DND-41 (cell line): Measurements from ENCODE around the gene ENPEP.

ENCODE experiments used
- ATAC-seq: fragments of 200-7000 bp; cut with Tn5 transposase; 3 replicates; pipeline ENCODE4 v1.9.1; 2021; ENCODE audit warnings: low read depth; ENCODE audit not compliant: insufficient read depth
- DNase-seq: peaks from one replicate; pipeline ENCODE4 v3.0.0-alpha.2; 2020
- H2AFZ ChIP-seq: 2 replicates; pipeline ENCODE4 v1.6.0; 2012; ENCODE audit warnings: low read depth, low read length
- H3K27ac ChIP-seq: 2 replicates; pipeline ENCODE4 v1.5.1; 2012; ENCODE audit warnings: low read length, inconsistent platforms
- H3K27me3 ChIP-seq: fragments of 200-600 bp; sonication (generic); 2 replicates; pipeline ENCODE4 v1.6.0; 2012; ENCODE audit warnings: low read length, mild to moderate bottlenecking, inconsistent platforms; ENCODE audit not compliant: insufficient read depth, poor library complexity
- H3K36me3 ChIP-seq: 2 replicates; pipeline ENCODE4 v1.5.1; 2012; ENCODE audit warnings: low read length, inconsistent platforms; ENCODE audit not compliant: insufficient read depth
- H3K4me1 ChIP-seq: 2 replicates; pipeline ENCODE4 v1.5.1; 2012; ENCODE audit warnings: mild to moderate bottlenecking, low read length; ENCODE audit not compliant: insufficient read depth
- H3K4me2 ChIP-seq: 2 replicates; pipeline ENCODE4 v1.6.0; 2012; ENCODE audit warnings: mild to moderate bottlenecking, moderate library complexity, low read length, inconsistent platforms; ENCODE audit not compliant: insufficient read depth
- H3K4me3 ChIP-seq, 2 experiments: fragments of 200-600 bp in 1 of 2; shearing (Covaris generic) in 1 of 2; 2 replicates each; pipeline ENCODE4 v1.5.1; 2012 to 2016; ENCODE audit warnings: inconsistent platforms in 2 of 2, low read length in 2 of 2, mild to moderate bottlenecking in 2 of 2, low read depth in 1 of 2, moderate library complexity in 1 of 2
- H3K79me2 ChIP-seq: 2 replicates; pipeline ENCODE4 v1.6.0; 2012; ENCODE audit warnings: low read length, inconsistent platforms; ENCODE audit not compliant: insufficient read depth
- H3K9ac ChIP-seq: 2 replicates; pipeline ENCODE4 v1.6.0; 2012; ENCODE audit warnings: low read depth, mild to moderate bottlenecking, inconsistent platforms, low read length, moderate library complexity
- H3K9me3 ChIP-seq: 2 replicates; pipeline ENCODE4 v1.5.1; 2012; ENCODE audit warnings: low read length, moderate library complexity, mild to moderate bottlenecking, inconsistent platforms; ENCODE audit not compliant: insufficient read depth, severe bottlenecking
- H4K20me1 ChIP-seq: 2 replicates; pipeline ENCODE4 v1.6.0; 2012; ENCODE audit warnings: low read length; ENCODE audit not compliant: insufficient read depth
- EZH2 ChIP-seq: IDR thresholded peaks from 3 replicates; pipeline ENCODE4 v1.6.1; 2012; ENCODE audit warnings: borderline replicate concordance, low read depth, mild to moderate bottlenecking, moderate library complexity, low read length, inconsistent platforms; ENCODE audit not compliant: severe bottlenecking
- TF ChIP-seq, protein P1 (sequence below): IDR thresholded peaks from 2 replicates; pipeline ENCODE4 v1.5.1; 2012; ENCODE audit warnings: borderline replicate concordance, low read length, moderate library complexity, mild to moderate bottlenecking; ENCODE audit not compliant: poor library complexity, severe bottlenecking; ENCODE audit errors: extremely low read depth

Gene ENPEP

GRCh38 chr4:110492522-110492921, 16.6 kb downstream of the ENPEP start:
- DNase-seq = no peak
- H3K9me3 ChIP-seq = no peaks in the 10 kb centered on the region
- ATAC-seq = no peak
- peaks cover 6% of the 10 kb centered on the region; the same call in 1 of the 2 replicates for H3K4me1 ChIP-seq
- no peak overlapping the region for H3K4me2 ChIP-seq
- H3K27ac ChIP-seq = no peak overlapping the region
- no peak overlapping the region for H2AFZ ChIP-seq
- H3K4me3 ChIP-seq = no peak overlapping the region
- H4K20me1 ChIP-seq = no peaks in the 10 kb centered on the region
- H3K36me3 ChIP-seq = no peaks in the 10 kb centered on the region
- no peaks in the 10 kb centered on the region for H3K27me3 ChIP-seq
- H3K9ac ChIP-seq = no peak overlapping the region
- TF ChIP-seq, protein P1, sequence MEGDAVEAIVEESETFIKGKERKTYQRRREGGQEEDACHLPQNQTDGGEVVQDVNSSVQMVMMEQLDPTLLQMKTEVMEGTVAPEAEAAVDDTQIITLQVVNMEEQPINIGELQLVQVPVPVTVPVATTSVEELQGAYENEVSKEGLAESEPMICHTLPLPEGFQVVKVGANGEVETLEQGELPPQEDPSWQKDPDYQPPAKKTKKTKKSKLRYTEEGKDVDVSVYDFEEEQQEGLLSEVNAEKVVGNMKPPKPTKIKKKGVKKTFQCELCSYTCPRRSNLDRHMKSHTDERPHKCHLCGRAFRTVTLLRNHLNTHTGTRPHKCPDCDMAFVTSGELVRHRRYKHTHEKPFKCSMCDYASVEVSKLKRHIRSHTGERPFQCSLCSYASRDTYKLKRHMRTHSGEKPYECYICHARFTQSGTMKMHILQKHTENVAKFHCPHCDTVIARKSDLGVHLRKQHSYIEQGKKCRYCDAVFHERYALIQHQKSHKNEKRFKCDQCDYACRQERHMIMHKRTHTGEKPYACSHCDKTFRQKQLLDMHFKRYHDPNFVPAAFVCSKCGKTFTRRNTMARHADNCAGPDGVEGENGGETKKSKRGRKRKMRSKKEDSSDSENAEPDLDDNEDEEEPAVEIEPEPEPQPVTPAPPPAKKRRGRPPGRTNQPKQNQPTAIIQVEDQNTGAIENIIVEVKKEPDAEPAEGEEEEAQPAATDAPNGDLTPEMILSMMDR = no peak
- no peak for TF ChIP-seq EZH2
- H3K79me2 ChIP-seq = no peaks in the 10 kb centered on the region

DNA sequence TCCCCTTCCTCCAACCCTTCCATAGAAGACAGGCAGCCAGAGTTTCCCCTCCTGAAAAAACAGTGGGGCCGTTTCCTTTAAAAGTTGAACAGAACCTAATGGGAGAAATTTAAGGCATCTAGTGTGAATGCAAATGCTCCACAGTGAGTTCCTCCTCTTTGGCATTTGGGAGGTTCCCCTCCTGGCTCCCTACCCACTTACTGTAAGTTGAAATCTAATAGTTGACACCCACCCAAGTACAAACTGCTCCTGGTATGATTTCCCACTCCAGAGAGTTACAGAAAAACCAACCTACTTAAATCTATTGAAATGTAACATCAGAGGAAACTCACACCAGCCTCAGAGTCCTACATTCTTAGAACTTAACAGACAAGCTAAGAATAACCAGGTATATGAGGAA, 17.6 kb downstream of the ENPEP start:
- H3K79me2 ChIP-seq = no peaks in the 10 kb centered on the region
- no peak overlapping the region for H3K27ac ChIP-seq
- H4K20me1 ChIP-seq = no peaks in the 10 kb centered on the region
- H3K9ac ChIP-seq = no peak overlapping the region
- no peak overlapping the region for H3K4me3 ChIP-seq
- H3K4me1 ChIP-seq = no peaks in the 10 kb centered on the region
- H3K36me3 ChIP-seq = no peaks in the 10 kb centered on the region
- DNase-seq (no peak), ATAC-seq (no peak)
- no peaks in the 10 kb centered on the region for H3K27me3 ChIP-seq
- H3K4me2 ChIP-seq = no peak overlapping the region
- H3K9me3 ChIP-seq = no peaks in the 10 kb centered on the region
- TF ChIP-seq, protein P1 = no peak
- no peak for TF ChIP-seq EZH2
- no peak overlapping the region for H2AFZ ChIP-seq

GRCh38 chr4:110498420-110498819, 22.5 kb downstream of the ENPEP start:
- Histone ChIP-seq H3K79me2 (no peaks in the 10 kb centered on the region), H4K20me1 (no peaks in the 10 kb centered on the region), H3K4me1 (peaks cover 5% of the 10 kb centered on the region), H3K4me3 (no peak overlapping the region), H3K4me2 (no peak overlapping the region), H3K9ac (no peak overlapping the region), H3K9me3 (no peaks in the 10 kb centered on the region), H2AFZ (no peak overlapping the region), H3K27ac (no peak overlapping the region), H3K36me3 (no peaks in the 10 kb centered on the region), H3K27me3 (no peaks in the 10 kb centered on the region)
- DNase-seq = no peak
- ATAC-seq = no peak
- TF ChIP-seq, protein P1 = no peak
- TF ChIP-seq EZH2 = no peak

DNA sequence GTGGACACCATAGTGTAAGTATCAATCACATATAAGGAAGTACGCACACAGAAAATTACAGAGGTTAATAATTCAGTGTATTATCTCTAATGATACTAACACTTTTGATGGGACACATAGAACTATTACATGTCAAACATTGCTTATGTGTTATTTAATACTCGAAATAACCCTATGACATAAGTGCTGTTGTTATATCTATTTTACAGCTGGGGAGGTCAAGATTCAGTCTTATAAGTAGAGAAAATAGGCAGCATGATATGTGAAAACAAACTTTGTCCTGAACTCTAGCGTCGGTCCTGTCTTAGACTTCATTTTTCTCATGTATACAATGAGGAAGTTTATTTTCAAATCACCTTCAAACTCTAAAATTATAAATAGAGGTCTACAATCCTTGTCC, 23.2 kb downstream of the ENPEP start:
- no peak overlapping the region for H3K4me2 ChIP-seq
- no peak overlapping the region for H3K4me3 ChIP-seq
- DNase-seq = no peak
- H3K27me3 ChIP-seq = no peaks in the 10 kb centered on the region
- H3K4me1 ChIP-seq = peaks cover 12% of the 10 kb centered on the region
- H3K27ac ChIP-seq = no peak overlapping the region
- H2AFZ ChIP-seq = no peak overlapping the region
- ATAC-seq = no peak
- no peak overlapping the region for H3K9ac ChIP-seq
- no peaks in the 10 kb centered on the region for H3K9me3 ChIP-seq
- no peaks in the 10 kb centered on the region for H3K36me3 ChIP-seq
- H4K20me1 ChIP-seq = no peaks in the 10 kb centered on the region
- TF ChIP-seq EZH2 = no peak
- TF ChIP-seq, protein P1 = no peak
- no peaks in the 10 kb centered on the region for H3K79me2 ChIP-seq
